ENCODE data around the gene MAN1A1. TPM values are rescaled to one million over a fixed set of nuclear protein-coding genes. Genes with fewer than 3 reads are reported as not detected.

The MAN1A1 gene
- total and polyA plus RNA-seq, 10 donors, result 6.0 to 148 (median 93.5) TPM

GRCh38 chr6:119227377-119227776 lies 122.2 kb downstream of the MAN1A1 start:
- TF ChIP-seq POLR2A (IDR thresholded peaks at IDR 0.05) (no peak), POLR2AphosphoS5 (IDR thresholded peaks at IDR 0.05) (no peak)
- TF ChIP-seq, protein P1, sequence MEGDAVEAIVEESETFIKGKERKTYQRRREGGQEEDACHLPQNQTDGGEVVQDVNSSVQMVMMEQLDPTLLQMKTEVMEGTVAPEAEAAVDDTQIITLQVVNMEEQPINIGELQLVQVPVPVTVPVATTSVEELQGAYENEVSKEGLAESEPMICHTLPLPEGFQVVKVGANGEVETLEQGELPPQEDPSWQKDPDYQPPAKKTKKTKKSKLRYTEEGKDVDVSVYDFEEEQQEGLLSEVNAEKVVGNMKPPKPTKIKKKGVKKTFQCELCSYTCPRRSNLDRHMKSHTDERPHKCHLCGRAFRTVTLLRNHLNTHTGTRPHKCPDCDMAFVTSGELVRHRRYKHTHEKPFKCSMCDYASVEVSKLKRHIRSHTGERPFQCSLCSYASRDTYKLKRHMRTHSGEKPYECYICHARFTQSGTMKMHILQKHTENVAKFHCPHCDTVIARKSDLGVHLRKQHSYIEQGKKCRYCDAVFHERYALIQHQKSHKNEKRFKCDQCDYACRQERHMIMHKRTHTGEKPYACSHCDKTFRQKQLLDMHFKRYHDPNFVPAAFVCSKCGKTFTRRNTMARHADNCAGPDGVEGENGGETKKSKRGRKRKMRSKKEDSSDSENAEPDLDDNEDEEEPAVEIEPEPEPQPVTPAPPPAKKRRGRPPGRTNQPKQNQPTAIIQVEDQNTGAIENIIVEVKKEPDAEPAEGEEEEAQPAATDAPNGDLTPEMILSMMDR (IDR thresholded peaks at IDR 0.05 in 8 of 11, conservative IDR thresholded peaks at IDR 0.05 in 3 of 11), result no peak
- intact Hi-C loops (cut with DNase I; ENCODE audit: low total_unique reads), result no loop called here
- Histone ChIP-seq H3K9me3 (no peaks in the 10 kb centered on the region), H3K4me3 (no peak overlapping the region), H3K36me3 (peaks cover 0 to 22% (median 0%) of the 10 kb centered on the region in 6 donors), H3K27ac (no peak overlapping the region), H3K4me1 (no peaks in the 10 kb centered on the region), H3K27me3 (replicated peaks in 1 of 7) (no peaks in the 10 kb centered on the region)
- no peak for DNase-seq
- WGBS, 5 donors, result 87 to 96% (median 91%) methylated on average over 2 of the region's 2 CpGs

DNA sequence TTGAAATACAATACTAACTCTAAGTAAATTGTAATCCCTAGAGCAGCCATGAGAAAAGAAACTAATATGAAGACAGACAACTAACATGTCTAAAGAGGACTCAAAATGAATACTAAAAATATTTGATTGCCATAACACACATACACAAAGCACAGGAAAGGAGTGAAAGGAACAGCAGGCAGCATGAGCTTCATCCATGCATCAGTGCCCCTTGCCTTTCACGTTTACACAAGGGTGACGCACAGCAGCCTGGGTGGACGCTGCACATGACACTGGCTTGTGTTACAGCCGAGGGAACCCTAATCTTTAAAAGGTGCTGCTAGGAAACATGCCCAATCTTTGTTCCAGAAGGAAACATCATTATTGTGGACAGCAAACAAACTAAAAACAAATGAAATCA lies 123.5 kb downstream of the MAN1A1 start:
- H3K4me1 ChIP-seq, result no peaks in the 10 kb centered on the region
- no peaks in the 10 kb centered on the region for H3K27me3 ChIP-seq (replicated peaks in 1 of 7)
- TF ChIP-seq POLR2AphosphoS5 (IDR thresholded peaks at IDR 0.05), result no peak
- TF ChIP-seq, protein P1 (IDR thresholded peaks at IDR 0.05 in 8 of 11, conservative IDR thresholded peaks at IDR 0.05 in 3 of 11), result no peak
- no peak for TF ChIP-seq POLR2A (IDR thresholded peaks at IDR 0.05)
- H3K36me3 ChIP-seq, result peaks cover 0 to 13% (median 0%) of the 10 kb centered on the region in 6 donors
- H3K27ac ChIP-seq, result no peak overlapping the region
- intact Hi-C loops (cut with DNase I; ENCODE audit: low total_unique reads), result no loop called here
- 76 to 88% (median 86%) methylated on average over 4 of the region's 4 CpGs for WGBS, 5 donors
- no peak for DNase-seq
- H3K9me3 ChIP-seq, result no peaks in the 10 kb centered on the region
- no peak overlapping the region for H3K4me3 ChIP-seq

DNA sequence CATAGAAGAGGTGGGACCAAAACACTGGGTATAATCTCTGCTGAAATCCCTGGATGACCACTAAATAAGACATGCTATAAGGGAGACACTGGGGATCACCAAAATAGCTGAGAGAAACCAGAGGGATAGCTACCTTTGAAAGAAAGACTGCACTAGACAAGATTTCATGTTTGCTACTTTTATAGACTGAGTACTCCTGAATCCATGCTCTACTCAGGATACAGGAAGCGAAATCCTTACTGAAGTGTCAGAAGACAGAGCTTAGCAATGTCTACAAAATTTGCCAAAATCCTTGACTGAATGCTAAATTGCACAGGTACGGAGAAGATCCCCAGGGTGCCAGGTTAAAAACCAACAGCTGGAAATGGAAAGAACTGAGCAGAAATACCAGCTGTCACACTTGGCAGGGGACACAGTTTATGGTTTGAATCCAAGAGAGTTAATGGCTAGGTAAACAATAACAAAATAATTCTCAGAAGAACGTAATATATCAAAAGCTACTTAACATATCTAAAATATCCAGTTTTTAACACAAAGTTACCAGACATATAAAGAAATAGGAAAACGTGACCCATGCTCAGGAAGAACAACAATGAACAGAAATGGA lies 125.4 kb downstream of the MAN1A1 start:
- Histone ChIP-seq H3K4me1 (no peaks in the 10 kb centered on the region), H3K4me3 (no peak overlapping the region), H3K36me3 (peaks cover 0 to 5% (median 0%) of the 10 kb centered on the region in 6 donors), H3K27ac (no peak overlapping the region), H3K9me3 (no peaks in the 10 kb centered on the region), H3K27me3 (replicated peaks in 1 of 7) (no peaks in the 10 kb centered on the region)
- TF ChIP-seq POLR2AphosphoS5 (IDR thresholded peaks at IDR 0.05), result no peak
- TF ChIP-seq POLR2A (IDR thresholded peaks at IDR 0.05), result no peak
- TF ChIP-seq, protein P1 (IDR thresholded peaks at IDR 0.05 in 8 of 11, conservative IDR thresholded peaks at IDR 0.05 in 3 of 11), result no peak
- intact Hi-C loops (cut with DNase I; ENCODE audit: low total_unique reads), result no loop called here
- 94 to 97% (median 96%) methylated on average over 4 of the region's 4 CpGs for WGBS, 5 donors
- no peak for DNase-seq

DNA sequence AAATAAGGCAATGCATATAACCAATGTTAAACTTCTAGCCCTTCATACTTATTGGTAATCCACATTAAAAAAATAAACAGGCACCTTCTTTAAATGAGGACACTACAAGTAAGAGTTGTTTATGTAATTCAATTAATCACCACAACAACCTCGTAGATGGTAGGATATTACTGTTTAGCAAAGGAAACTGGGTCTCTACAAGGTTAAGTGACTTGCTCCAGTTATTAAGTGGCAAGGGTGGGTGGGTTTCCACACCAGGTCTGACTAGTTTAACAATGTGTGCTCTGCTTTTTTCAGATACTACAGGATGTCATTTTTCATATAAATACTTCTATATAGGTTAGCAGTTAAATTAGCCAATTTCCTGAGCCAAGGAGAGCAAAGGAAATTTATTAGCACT lies 129.1 kb downstream of the MAN1A1 start:
- Histone ChIP-seq H3K27ac (no peak overlapping the region), H3K36me3 (no peaks in the 10 kb centered on the region), H3K9me3 (no peaks in the 10 kb centered on the region), H3K27me3 (replicated peaks in 1 of 7) (no peaks in the 10 kb centered on the region), H3K4me3 (no peak overlapping the region), H3K4me1 (no peaks in the 10 kb centered on the region)
- no peak for DNase-seq
- 47 to 70% (median 47%) methylated on average over 1 of the region's 1 CpG for WGBS, 5 donors
- TF ChIP-seq POLR2A (IDR thresholded peaks at IDR 0.05) (no peak), POLR2AphosphoS5 (IDR thresholded peaks at IDR 0.05) (no peak)
- TF ChIP-seq, protein P1 (IDR thresholded peaks at IDR 0.05 in 8 of 11, conservative IDR thresholded peaks at IDR 0.05 in 3 of 11), result no peak
- intact Hi-C loops (cut with DNase I; ENCODE audit: low total_unique reads), result no loop called here

Data from spleen (tissue), 11 donors.